ENCODE results near the gene CCNC.

GRCh38 chr6:99530627-99531026 is 37.8 kb downstream of the CCNC start:
- TF ChIP-seq CTCF (IDR thresholded peaks at IDR 0.05; ENCODE audit: insufficient read depth, low read depth, low read length), result no peak
- no peak for TF ChIP-seq EZH2 (IDR thresholded peaks at IDR 0.05; ENCODE audit: insufficient read depth, low read length)

All from astrocyte (in vitro differentiated cells and primary cell).